HepG2 (cell line): ENCODE results near the gene HSPA1A. TPM values are rescaled to one million over a fixed set of nuclear protein-coding genes. Genes with fewer than 3 reads are reported as not detected.

Source experiments
- BHLHE40 ChIP-seq: IDR thresholded peaks from 2 replicates; pipeline ENCODE4 v1.6.1; 2011; ENCODE audit warnings: low read length, improper control_type of control experiment
- ELF3 ChIP-seq: IDR thresholded peaks from 2 replicates; pipeline ENCODE4 v1.6.1; 2016; ENCODE audit warnings: missing genetic modification reagents, missing compliant biosample characterization
- HMG20B ChIP-seq: conservative IDR thresholded peaks from 2 replicates; pipeline ENCODE4 v1.6.1; 2016; ENCODE audit warnings: missing genetic modification reagents, missing compliant biosample characterization
- MYNN ChIP-seq: sonication (generic); formaldehyde crosslinking; IDR thresholded peaks from 2 replicates; pipeline ENCODE4 v1.4.0; 2020; ENCODE audit warnings: mild to moderate bottlenecking, low read depth, missing genetic modification reagents
- POLR2AphosphoS5 ChIP-seq: IDR thresholded peaks from 2 replicates; pipeline ENCODE4 v1.6.1; 2012; ENCODE audit warnings: low read depth, low read length
- RBM39 ChIP-seq: fragments of 200-400 bp; formaldehyde crosslinking; IDR thresholded peaks from one replicate; pipeline ENCODE4 v1.6.1; 2018; ENCODE audit warnings: antibody characterized with exemption, mild to moderate bottlenecking, low read depth, low read length; ENCODE audit not compliant: poor library complexity, severe bottlenecking
- RFX3 ChIP-seq: IDR thresholded peaks from 2 replicates; pipeline ENCODE4 v1.6.1; 2016; ENCODE audit warnings: missing biosample characterization, missing genetic modification reagents
- SAFB2 ChIP-seq: sonication (generic); formaldehyde crosslinking; IDR thresholded peaks from 2 replicates; pipeline ENCODE4 v1.5.1; 2020; ENCODE audit warnings: missing genetic modification reagents, low read depth, mild to moderate bottlenecking, borderline replicate concordance
- SNAPC4 ChIP-seq: sonication (generic); formaldehyde crosslinking; IDR thresholded peaks from 2 replicates; pipeline ENCODE4 v1.4.0; 2020; ENCODE audit warnings: mild to moderate bottlenecking, missing genetic modification reagents
- ZBTB2 ChIP-seq: sonication (generic); formaldehyde crosslinking; IDR thresholded peaks from 2 replicates; pipeline ENCODE4 v1.8.0; 2022; ENCODE audit warnings: low read depth, missing genetic modification reagents
- ZNF724P ChIP-seq: sonication (generic); formaldehyde crosslinking; IDR thresholded peaks from 2 replicates; pipeline ENCODE4 v1.8.0; 2022; ENCODE audit warnings: missing genetic modification reagents, borderline replicate concordance
- polyA plus RNA-seq, 8 experiments: library from polyadenylated mRNA; depleted of rRNA in 3 of 8; stranded (reverse) in 7 of 8; unstranded in 1 of 8; fragments of >200 nt; fragmentation: Illumina TruSeq in 4 of 8; extraction: Trizol in 4 of 8; gene quantifications; 2 replicates each; pipeline versions ENCODE4 v1.2.1 to v1.2.3, GENCODE V29; 2011 to 2016; ENCODE audit warnings: low read depth in 4 of 8, missing spikeins in 1 of 8, mixed read lengths in 1 of 8; ENCODE audit not compliant: insufficient read depth in 1 of 8
- total RNA-seq, 5 experiments: library from RNA; depleted of rRNA; stranded (reverse); fragments of >200 nt; fragmentation: Illumina TruSeq; extraction: Trizol; gene quantifications; 2 replicates each; pipeline ENCODE4 v1.2.3, GENCODE V29; 2016; ENCODE audit warnings: low read depth in 1 of 5
- TF ChIP-seq, protein P1 (sequence below): sonication (generic); formaldehyde crosslinking; IDR thresholded peaks from 2 replicates; pipeline ENCODE4 v1.4.0; 2020; ENCODE audit warnings: missing genetic modification reagents, mild to moderate bottlenecking, borderline replicate concordance
- TF ChIP-seq, protein P2 (sequence below): sonication (generic); formaldehyde crosslinking; IDR thresholded peaks from 2 replicates; pipeline ENCODE4 v1.4.0; 2020; ENCODE audit warnings: missing genetic modification reagents
- TF ChIP-seq, protein P3 (sequence below): sonication (generic); formaldehyde crosslinking; conservative IDR thresholded peaks from 2 replicates; pipeline ENCODE4 v1.5.0; 2020; ENCODE audit warnings: missing genetic modification reagents

The HSPA1A gene
- total and polyA plus RNA-seq, 2 of the 13 experiments (the other 11 are each of a cell fraction or from before 2014, with no cell fraction given) = 44.5 to 85.0 TPM

GRCh38 chr6:31865205-31866118 lies 50.1 kb downstream of the HSPA1A start (continued):
- TF ChIP-seq SAFB2 (CRISPR knock-in tag) (peak; percentile 92; the same call in 1 of the 2 replicates), HMG20B (peak; percentile 66; the same call in 1 of the 2 replicates), POLR2AphosphoS5 (peak; percentile 25; the same call in 1 of the 2 replicates), ZBTB2 (0 out of 2 replicates have a peak, but pooled peaks have one; percentile 2), ELF3 (CRISPR knock-in tag) (peak; percentile 74; the same call in 1 of the 2 replicates), BHLHE40 (peak; percentile 63; the same call in 1 of the 2 replicates), SNAPC4 (CRISPR knock-in tag) (no peak), ZNF724P (CRISPR knock-in tag) (no peak), RFX3 (CRISPR knock-in tag) (no peak), RBM39 (peak; percentile 78), MYNN (CRISPR knock-in tag) (no peak)
- TF ChIP-seq, protein P1, sequence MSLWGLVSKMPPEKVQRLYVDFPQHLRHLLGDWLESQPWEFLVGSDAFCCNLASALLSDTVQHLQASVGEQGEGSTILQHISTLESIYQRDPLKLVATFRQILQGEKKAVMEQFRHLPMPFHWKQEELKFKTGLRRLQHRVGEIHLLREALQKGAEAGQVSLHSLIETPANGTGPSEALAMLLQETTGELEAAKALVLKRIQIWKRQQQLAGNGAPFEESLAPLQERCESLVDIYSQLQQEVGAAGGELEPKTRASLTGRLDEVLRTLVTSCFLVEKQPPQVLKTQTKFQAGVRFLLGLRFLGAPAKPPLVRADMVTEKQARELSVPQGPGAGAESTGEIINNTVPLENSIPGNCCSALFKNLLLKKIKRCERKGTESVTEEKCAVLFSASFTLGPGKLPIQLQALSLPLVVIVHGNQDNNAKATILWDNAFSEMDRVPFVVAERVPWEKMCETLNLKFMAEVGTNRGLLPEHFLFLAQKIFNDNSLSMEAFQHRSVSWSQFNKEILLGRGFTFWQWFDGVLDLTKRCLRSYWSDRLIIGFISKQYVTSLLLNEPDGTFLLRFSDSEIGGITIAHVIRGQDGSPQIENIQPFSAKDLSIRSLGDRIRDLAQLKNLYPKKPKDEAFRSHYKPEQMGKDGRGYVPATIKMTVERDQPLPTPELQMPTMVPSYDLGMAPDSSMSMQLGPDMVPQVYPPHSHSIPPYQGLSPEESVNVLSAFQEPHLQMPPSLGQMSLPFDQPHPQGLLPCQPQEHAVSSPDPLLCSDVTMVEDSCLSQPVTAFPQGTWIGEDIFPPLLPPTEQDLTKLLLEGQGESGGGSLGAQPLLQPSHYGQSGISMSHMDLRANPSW = no peak
- TF ChIP-seq, protein P2, sequence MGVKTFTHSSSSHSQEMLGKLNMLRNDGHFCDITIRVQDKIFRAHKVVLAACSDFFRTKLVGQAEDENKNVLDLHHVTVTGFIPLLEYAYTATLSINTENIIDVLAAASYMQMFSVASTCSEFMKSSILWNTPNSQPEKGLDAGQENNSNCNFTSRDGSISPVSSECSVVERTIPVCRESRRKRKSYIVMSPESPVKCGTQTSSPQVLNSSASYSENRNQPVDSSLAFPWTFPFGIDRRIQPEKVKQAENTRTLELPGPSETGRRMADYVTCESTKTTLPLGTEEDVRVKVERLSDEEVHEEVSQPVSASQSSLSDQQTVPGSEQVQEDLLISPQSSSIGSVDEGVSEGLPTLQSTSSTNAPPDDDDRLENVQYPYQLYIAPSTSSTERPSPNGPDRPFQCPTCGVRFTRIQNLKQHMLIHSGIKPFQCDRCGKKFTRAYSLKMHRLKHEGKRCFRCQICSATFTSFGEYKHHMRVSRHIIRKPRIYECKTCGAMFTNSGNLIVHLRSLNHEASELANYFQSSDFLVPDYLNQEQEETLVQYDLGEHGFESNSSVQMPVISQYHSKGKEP (CRISPR knock-in tag) = no peak
- TF ChIP-seq, protein P3, sequence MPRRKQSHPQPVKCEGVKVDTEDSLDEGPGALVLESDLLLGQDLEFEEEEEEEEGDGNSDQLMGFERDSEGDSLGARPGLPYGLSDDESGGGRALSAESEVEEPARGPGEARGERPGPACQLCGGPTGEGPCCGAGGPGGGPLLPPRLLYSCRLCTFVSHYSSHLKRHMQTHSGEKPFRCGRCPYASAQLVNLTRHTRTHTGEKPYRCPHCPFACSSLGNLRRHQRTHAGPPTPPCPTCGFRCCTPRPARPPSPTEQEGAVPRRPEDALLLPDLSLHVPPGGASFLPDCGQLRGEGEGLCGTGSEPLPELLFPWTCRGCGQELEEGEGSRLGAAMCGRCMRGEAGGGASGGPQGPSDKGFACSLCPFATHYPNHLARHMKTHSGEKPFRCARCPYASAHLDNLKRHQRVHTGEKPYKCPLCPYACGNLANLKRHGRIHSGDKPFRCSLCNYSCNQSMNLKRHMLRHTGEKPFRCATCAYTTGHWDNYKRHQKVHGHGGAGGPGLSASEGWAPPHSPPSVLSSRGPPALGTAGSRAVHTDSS = no peak; the same call in 1 of the 2 replicates
